Measurements from ENCODE around the gene ELOVL5.

Gene ELOVL5

DNA sequence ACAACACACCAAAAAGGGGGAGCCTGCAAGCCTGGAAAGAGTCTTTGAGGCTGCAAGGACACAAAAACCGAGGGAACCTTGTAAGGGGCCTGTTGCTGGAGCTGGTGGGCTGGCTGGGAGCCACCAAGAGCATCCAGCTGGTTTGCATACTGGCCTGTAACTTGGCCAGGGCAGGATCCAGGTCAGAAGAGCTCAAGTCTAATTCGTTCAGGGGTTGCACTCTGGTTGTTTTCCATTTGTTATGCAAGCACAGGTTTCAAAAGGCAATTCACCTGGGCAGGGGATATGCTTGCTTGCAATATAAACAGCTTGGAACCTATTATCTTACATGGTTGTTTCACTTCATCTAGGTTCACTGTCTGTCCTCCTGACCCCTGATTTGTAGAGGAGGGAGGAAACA lies 101.8 kb downstream of the ELOVL5 start:
- no peak overlapping the region for H3K4me3 ChIP-seq (ENCODE audit: low read depth, low read length)
- no peak for TF ChIP-seq CTCF (IDR thresholded peaks at IDR 0.05; ENCODE audit: low read depth, low read length)

- no peak for TF ChIP-seq CTCF (IDR thresholded peaks at IDR 0.05; ENCODE audit: low read depth, low read length)
- H3K4me3 ChIP-seq (ENCODE audit: low read depth, low read length) = no peak overlapping the region
These were observed 103.8 kb downstream of the ELOVL5 start for GRCh38 chr6:53244958-53245357.

- no peak overlapping the region for H3K4me3 ChIP-seq (ENCODE audit: low read depth, low read length)
- TF ChIP-seq CTCF (IDR thresholded peaks at IDR 0.05; ENCODE audit: low read depth, low read length) = no peak
These were observed 104.3 kb downstream of the ELOVL5 start for GRCh38 chr6:53244399-53244931.

DNA sequence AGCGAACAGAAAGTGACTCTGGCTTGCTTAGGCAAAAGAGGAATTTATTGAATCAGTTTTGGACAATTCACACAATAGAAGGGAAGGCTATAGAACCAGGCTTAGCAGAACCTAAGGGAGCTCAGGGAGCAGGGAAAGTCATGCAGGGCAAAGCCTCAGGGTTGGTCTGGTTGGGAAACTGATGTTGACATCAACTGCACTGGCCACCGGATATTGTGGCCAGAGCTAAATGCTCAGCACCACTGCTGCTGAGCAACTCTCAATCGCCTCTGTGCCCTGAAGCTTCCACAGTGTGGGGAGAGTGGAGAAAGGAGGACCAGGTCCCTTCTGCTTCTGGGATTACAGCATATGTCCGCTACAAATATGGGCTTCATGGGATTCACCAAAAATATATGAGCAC lies 106.8 kb downstream of the ELOVL5 start:
- no peak for TF ChIP-seq CTCF (IDR thresholded peaks at IDR 0.05; ENCODE audit: low read depth, low read length)
- H3K4me3 ChIP-seq (ENCODE audit: low read depth, low read length) = no peak overlapping the region

GRCh38 chr6:53240761-53241160 lies 108.0 kb downstream of the ELOVL5 start:
- no peak overlapping the region for H3K4me3 ChIP-seq (ENCODE audit: low read depth, low read length)
- TF ChIP-seq CTCF (IDR thresholded peaks at IDR 0.05; ENCODE audit: low read depth, low read length) = no peak

- no peak overlapping the region for H3K4me3 ChIP-seq (ENCODE audit: low read depth, low read length)
- no peak for TF ChIP-seq CTCF (IDR thresholded peaks at IDR 0.05; ENCODE audit: low read depth, low read length)
These were observed 108.6 kb downstream of the ELOVL5 start for GRCh38 chr6:53240139-53240538.

- no peak overlapping the region for H3K4me3 ChIP-seq (ENCODE audit: low read depth, low read length)
- no peak for TF ChIP-seq CTCF (IDR thresholded peaks at IDR 0.05; ENCODE audit: low read depth, low read length)
These were observed 109.2 kb downstream of the ELOVL5 start for GRCh38 chr6:53239526-53239925.

All from WI38 (cell line).